Activated CD8-positive, alpha-beta memory T cell treated with anti-CD3 and anti-CD28 coated beads, Interleukin-2, amount 10 ng/mL, durations not matched to agents 7 days and 5 days (primary cell): ENCODE data around the gene WASF1. TPM values are rescaled to one million over a fixed set of nuclear protein-coding genes. Genes with fewer than 3 reads are reported as not detected.
"Not testable (repeated sequence)": the region's sequence is repeated elsewhere in the genome, so short reads cannot be mapped to it uniquely, and the experiment has no call there.

ENCODE experiments used
- ATAC-seq: fragments of 150-1000 bp; cut with Tn5 transposase; one replicate; pipeline ENCODE4 v1.10.0; 2021; ENCODE audit warnings: moderate library complexity
- CTCF ChIA-PET: fragments of 350-600 bp; sonication (Branson Sonifier 250); formaldehyde crosslinking; loops from one replicate; lab custom pipeline; 2021; ENCODE audit warnings: antibody characterized with exemption; lab: Charles Lee
- DNase-seq: peaks from one replicate; pipeline ENCODE4 v3.0.0-alpha.2; 2020
- H3K27ac Mint-ChIP-seq: one replicate; pipeline ENCODE4 v1.8.0; 2021; ENCODE audit warnings: mild to moderate bottlenecking, mixed read lengths
- H3K27me3 Mint-ChIP-seq: one replicate; pipeline ENCODE4 v1.8.0; 2021; ENCODE audit warnings: mixed read lengths
- H3K36me3 Mint-ChIP-seq: one replicate; pipeline ENCODE4 v1.8.0; 2021; ENCODE audit warnings: mild to moderate bottlenecking, mixed read lengths
- H3K4me1 Mint-ChIP-seq: one replicate; pipeline ENCODE4 v1.8.0; 2021; ENCODE audit warnings: mixed read lengths
- H3K4me3 Mint-ChIP-seq: one replicate; pipeline ENCODE4 v1.8.0; 2021; ENCODE audit warnings: mild to moderate bottlenecking, moderate library complexity, mixed read lengths
- H3K9me3 Mint-ChIP-seq: one replicate; pipeline ENCODE4 v1.8.0; 2022; ENCODE audit warnings: low read depth, mixed read lengths
- total RNA-seq, 2 experiments: library from RNA; stranded (reverse); gene quantifications; one replicate each; pipeline ENCODE4 v1.2.3, GENCODE V29; 2021

Gene WASF1
- total RNA-seq, 2 experiments from 2014 or later = 0.47 to 1.5 TPM

GRCh38 chr6:110095935-110096334 lies 83.5 kb downstream of the WASF1 start:
- CTCF ChIA-PET = no interaction called here
- no peak for ATAC-seq
- no peak for DNase-seq
- no peaks in the 10 kb centered on the region for H3K36me3 Mint-ChIP-seq
- no peak overlapping the region for H3K4me3 Mint-ChIP-seq
- no peaks in the 10 kb centered on the region for H3K4me1 Mint-ChIP-seq
- H3K27me3 Mint-ChIP-seq = peaks cover 21% of the 10 kb centered on the region
- H3K9me3 Mint-ChIP-seq = no peaks in the 10 kb centered on the region
- no peak overlapping the region for H3K27ac Mint-ChIP-seq

GRCh38 chr6:110095101-110095500 lies 84.4 kb downstream of the WASF1 start:
- DNase-seq (no peak), ATAC-seq (no peak)
- Mint-ChIP-seq H3K4me1 (no peaks in the 10 kb centered on the region), H3K36me3 (no peaks in the 10 kb centered on the region), H3K27me3 (peaks cover 21% of the 10 kb centered on the region), H3K4me3 (no peak overlapping the region), H3K9me3 (no peaks in the 10 kb centered on the region), H3K27ac (no peak overlapping the region)
- CTCF ChIA-PET = no interaction called here

- CTCF ChIA-PET = no interaction called here
- Mint-ChIP-seq H3K9me3 (no peaks in the 10 kb centered on the region), H3K27ac (no peak overlapping the region), H3K4me1 (no peaks in the 10 kb centered on the region), H3K4me3 (no peak overlapping the region), H3K27me3 (peaks cover 24% of the 10 kb centered on the region), H3K36me3 (no peaks in the 10 kb centered on the region)
- ATAC-seq (no peak), DNase-seq (no peak)
These were observed 85.5 kb downstream of the WASF1 start for GRCh38 chr6:110093981-110094380.

- ATAC-seq = no peak
- Mint-ChIP-seq H3K27ac (no peak overlapping the region), H3K4me1 (no peaks in the 10 kb centered on the region), H3K36me3 (no peaks in the 10 kb centered on the region), H3K9me3 (no peaks in the 10 kb centered on the region), H3K4me3 (no peak overlapping the region), H3K27me3 (peaks cover 28% of the 10 kb centered on the region)
- no peak for DNase-seq
- CTCF ChIA-PET = no interaction called here
These were observed 88.6 kb downstream of the WASF1 start for GRCh38 chr6:110090876-110091275.

- no peak for DNase-seq
These were observed 90.1 kb downstream of the WASF1 start for GRCh38 chr6:110089323-110089722.

GRCh38 chr6:110085285-110085684 lies 94.2 kb downstream of the WASF1 start:
- Mint-ChIP-seq H3K27me3 (peaks cover 31% of the 10 kb centered on the region), H3K4me1 (no peaks in the 10 kb centered on the region), H3K27ac (no peak overlapping the region), H3K4me3 (no peak overlapping the region), H3K36me3 (no peaks in the 10 kb centered on the region), H3K9me3 (no peaks in the 10 kb centered on the region)
- ATAC-seq (no peak), DNase-seq (no peak)
- CTCF ChIA-PET = no interaction called here

More at GRCh38 chr6:110089323-110089722, 90.1 kb downstream of the WASF1 start:
- Mint-ChIP-seq H3K27me3 (peaks cover 22% of the 10 kb centered on the region), H3K4me3 (no peak overlapping the region), H3K4me1 (no peaks in the 10 kb centered on the region), H3K36me3 (no peaks in the 10 kb centered on the region), H3K9me3 (no peaks in the 10 kb centered on the region), H3K27ac (no peak overlapping the region)
- CTCF ChIA-PET = no interaction called here
- ATAC-seq = no peak

- Mint-ChIP-seq H3K27ac (no peak overlapping the region), H3K27me3 (peaks cover 34% of the 10 kb centered on the region), H3K4me3 (no peak overlapping the region), H3K4me1 (no peaks in the 10 kb centered on the region), H3K36me3 (no peaks in the 10 kb centered on the region), H3K9me3 (no peaks in the 10 kb centered on the region)
- CTCF ChIA-PET = no interaction called here
- DNase-seq (no peak), ATAC-seq (no peak)
These were observed 95.4 kb downstream of the WASF1 start for GRCh38 chr6:110083875-110084585.

- Mint-ChIP-seq H3K27me3 (peaks cover 52% of the 10 kb centered on the region), H3K27ac (no peak overlapping the region), H3K4me1 (no peaks in the 10 kb centered on the region), H3K36me3 (no peaks in the 10 kb centered on the region), H3K4me3 (no peak overlapping the region), H3K9me3 (no peaks in the 10 kb centered on the region)
- no peak for DNase-seq
- ATAC-seq = no peak
- CTCF ChIA-PET = no interaction called here
These were observed 104.1 kb downstream of the WASF1 start for GRCh38 chr6:110075406-110075805.

- not testable (repeated sequence) for ATAC-seq
- H3K27me3 Mint-ChIP-seq = peaks cover 61% of the 10 kb centered on the region
These were observed 106.0 kb downstream of the WASF1 start for GRCh38 chr6:110073474-110073873.

GRCh38 chr6:110068592-110068967 lies 110.9 kb downstream of the WASF1 start:
- CTCF ChIA-PET = no interaction called here
- ATAC-seq = no peak
- H3K27ac Mint-ChIP-seq = no peak overlapping the region
- peaks cover 6% of the 10 kb centered on the region for H3K4me1 Mint-ChIP-seq
- DNase-seq = no peak
- peaks cover 78% of the 10 kb centered on the region for H3K27me3 Mint-ChIP-seq
- no peak overlapping the region for H3K4me3 Mint-ChIP-seq
- H3K36me3 Mint-ChIP-seq = no peaks in the 10 kb centered on the region
- no peaks in the 10 kb centered on the region for H3K9me3 Mint-ChIP-seq

More at GRCh38 chr6:110073474-110073873, 106.0 kb downstream of the WASF1 start:
- DNase-seq, CTCF ChIA-PET, H3K27ac Mint-ChIP-seq, H3K4me1 Mint-ChIP-seq, H3K4me3 Mint-ChIP-seq, H3K9me3 Mint-ChIP-seq, H3K36me3 Mint-ChIP-seq: not testable (repeated sequence)

GRCh38 chr6:110067837-110068591 lies 111.5 kb downstream of the WASF1 start:
- Mint-ChIP-seq H3K27me3 (peaks cover 73% of the 10 kb centered on the region), H3K4me3 (no peak overlapping the region), H3K9me3 (no peaks in the 10 kb centered on the region), H3K36me3 (no peaks in the 10 kb centered on the region), H3K27ac (no peak overlapping the region), H3K4me1 (peaks cover 11% of the 10 kb centered on the region)
- DNase-seq (no peak), ATAC-seq (no peak)
- CTCF ChIA-PET = no interaction called here

- CTCF ChIA-PET = interaction anchor here (0.9 to 7.4 kb wide), 2 partner anchors 15 to 25 kb away, joined by 4 to 29 read pairs; no protein-coding TSS in a partner anchor
- Mint-ChIP-seq H3K4me1 (peaks cover 14% of the 10 kb centered on the region), H3K27ac (no peak overlapping the region), H3K27me3 (peaks cover 76% of the 10 kb centered on the region), H3K36me3 (no peaks in the 10 kb centered on the region), H3K4me3 (no peak overlapping the region), H3K9me3 (no peaks in the 10 kb centered on the region)
- ATAC-seq (no peak), DNase-seq (no peak)
These were observed 114.5 kb downstream of the WASF1 start for GRCh38 chr6:110064744-110065524.

GRCh38 chr6:110063594-110064263 lies 115.7 kb downstream of the WASF1 start:
- peaks cover 75% of the 10 kb centered on the region for H3K27me3 Mint-ChIP-seq
- CTCF ChIA-PET = interaction anchor here (7.4 kb wide), 1 partner anchor 24 kb away, joined by 29 read pairs; no protein-coding TSS in a partner anchor
- no peak overlapping the region for H3K27ac Mint-ChIP-seq
- no peaks in the 10 kb centered on the region for H3K36me3 Mint-ChIP-seq
- peaks cover 14% of the 10 kb centered on the region for H3K4me1 Mint-ChIP-seq
- peak; percentile 74 for DNase-seq
- H3K4me3 Mint-ChIP-seq = no peak overlapping the region
- ATAC-seq = peak; percentile 87
- no peaks in the 10 kb centered on the region for H3K9me3 Mint-ChIP-seq
